KMS-11 (cell line): Measurements from ENCODE around the gene FOXP1.

Source experiments
- H2AFZ ChIP-seq: fragments of 200-600 bp; sonication (generic); 2 replicates; pipeline ENCODE4 v1.6.1; 2016; ENCODE audit warnings: antibody characterized with exemption, mixed run types, low read depth
- H3K27ac ChIP-seq: fragments of 200-600 bp; sonication (generic); 2 replicates; pipeline ENCODE4 v1.6.1; 2016; ENCODE audit warnings: mild to moderate bottlenecking, mixed run types
- H3K27me3 ChIP-seq: fragments of 200-600 bp; sonication (generic); 2 replicates; pipeline ENCODE4 v1.6.1; 2017; ENCODE audit warnings: mild to moderate bottlenecking, low read depth, mixed run types, moderate library complexity; ENCODE audit not compliant: insufficient read depth
- H3K36me3 ChIP-seq: fragments of 200-600 bp; sonication (generic); 2 replicates; pipeline ENCODE4 v1.6.1; 2017; ENCODE audit warnings: mild to moderate bottlenecking, mixed run types; ENCODE audit not compliant: insufficient read depth
- H3K4me1 ChIP-seq: fragments of 200-600 bp; sonication (generic); 2 replicates; pipeline ENCODE4 v1.6.1; 2016; ENCODE audit warnings: mild to moderate bottlenecking, low read depth, mixed run types; ENCODE audit not compliant: poor library complexity, severe bottlenecking
- H3K4me2 ChIP-seq: fragments of 200-600 bp; sonication (generic); 2 replicates; pipeline ENCODE4 v1.7.0; 2016; ENCODE audit warnings: mild to moderate bottlenecking, mixed run types
- H3K4me3 ChIP-seq: fragments of 200-600 bp; sonication (generic); IDR thresholded peaks from 2 replicates; pipeline ENCODE4 v1.6.1; 2017; ENCODE audit warnings: low read depth, low read length, mixed read lengths; ENCODE audit not compliant: insufficient read depth
- H3K79me2 ChIP-seq: fragments of 200-600 bp; sonication (generic); 2 replicates; pipeline ENCODE4 v1.6.1; 2016; ENCODE audit warnings: low read depth, mixed run types; ENCODE audit not compliant: insufficient read depth
- H3K9ac ChIP-seq: fragments of 200-600 bp; sonication (generic); 2 replicates; pipeline ENCODE4 v1.6.1; 2016; ENCODE audit warnings: mild to moderate bottlenecking, mixed run types
- H4K20me1 ChIP-seq: fragments of 200-600 bp; sonication (generic); 2 replicates; pipeline ENCODE4 v1.6.1; 2016; ENCODE audit warnings: mild to moderate bottlenecking, mixed run types; ENCODE audit not compliant: insufficient read depth
- TF ChIP-seq, protein P1 (sequence below): fragments of 200-600 bp; sonication (generic); conservative IDR thresholded peaks from 2 replicates; pipeline ENCODE4 v1.6.1; 2017; ENCODE audit warnings: low read depth, mild to moderate bottlenecking, antibody characterized with exemption, low read length, moderate library complexity, mixed read lengths

Gene FOXP1

DNA sequence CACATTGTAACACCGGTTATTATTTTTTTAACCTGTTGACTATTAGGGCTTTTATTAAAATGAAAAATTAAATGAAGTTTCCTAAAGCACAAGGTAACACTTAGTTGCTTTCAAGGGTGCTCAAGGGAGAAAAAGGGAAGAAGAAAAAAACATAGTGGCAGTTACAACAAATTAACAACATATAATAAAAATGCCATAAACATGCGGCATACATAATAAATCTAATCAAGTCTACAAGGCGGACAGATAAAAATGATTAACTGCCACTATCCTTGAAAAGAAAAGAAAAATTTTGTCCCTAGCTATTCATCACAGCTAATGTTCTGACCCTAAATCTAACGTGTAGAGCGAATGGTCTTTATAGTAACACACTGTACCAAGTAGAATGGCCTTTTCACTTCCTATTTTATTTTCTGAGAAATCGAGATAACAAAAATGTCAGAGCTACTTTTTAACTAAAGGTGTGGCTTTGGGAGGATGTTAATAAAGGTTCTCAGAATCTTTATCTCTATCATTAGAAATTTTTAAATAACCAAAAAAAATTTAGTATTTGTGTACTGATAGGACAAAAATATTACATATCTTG, 194.9 kb downstream of the FOXP1 start:
- H4K20me1 ChIP-seq: no peaks in the 10 kb centered on the region
- no peak overlapping the region for H3K9ac ChIP-seq
- peaks cover 44% of the 10 kb centered on the region for H3K4me1 ChIP-seq
- H3K27ac ChIP-seq: no peak overlapping the region
- no peaks in the 10 kb centered on the region for H3K36me3 ChIP-seq
- H3K4me2 ChIP-seq: no peak overlapping the region
- no peaks in the 10 kb centered on the region for H3K79me2 ChIP-seq
- no peak overlapping the region for H2AFZ ChIP-seq
- H3K4me3 ChIP-seq: no peak overlapping the region
- no peaks in the 10 kb centered on the region for H3K27me3 ChIP-seq
- TF ChIP-seq, protein P1, sequence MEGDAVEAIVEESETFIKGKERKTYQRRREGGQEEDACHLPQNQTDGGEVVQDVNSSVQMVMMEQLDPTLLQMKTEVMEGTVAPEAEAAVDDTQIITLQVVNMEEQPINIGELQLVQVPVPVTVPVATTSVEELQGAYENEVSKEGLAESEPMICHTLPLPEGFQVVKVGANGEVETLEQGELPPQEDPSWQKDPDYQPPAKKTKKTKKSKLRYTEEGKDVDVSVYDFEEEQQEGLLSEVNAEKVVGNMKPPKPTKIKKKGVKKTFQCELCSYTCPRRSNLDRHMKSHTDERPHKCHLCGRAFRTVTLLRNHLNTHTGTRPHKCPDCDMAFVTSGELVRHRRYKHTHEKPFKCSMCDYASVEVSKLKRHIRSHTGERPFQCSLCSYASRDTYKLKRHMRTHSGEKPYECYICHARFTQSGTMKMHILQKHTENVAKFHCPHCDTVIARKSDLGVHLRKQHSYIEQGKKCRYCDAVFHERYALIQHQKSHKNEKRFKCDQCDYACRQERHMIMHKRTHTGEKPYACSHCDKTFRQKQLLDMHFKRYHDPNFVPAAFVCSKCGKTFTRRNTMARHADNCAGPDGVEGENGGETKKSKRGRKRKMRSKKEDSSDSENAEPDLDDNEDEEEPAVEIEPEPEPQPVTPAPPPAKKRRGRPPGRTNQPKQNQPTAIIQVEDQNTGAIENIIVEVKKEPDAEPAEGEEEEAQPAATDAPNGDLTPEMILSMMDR: no peak

DNA sequence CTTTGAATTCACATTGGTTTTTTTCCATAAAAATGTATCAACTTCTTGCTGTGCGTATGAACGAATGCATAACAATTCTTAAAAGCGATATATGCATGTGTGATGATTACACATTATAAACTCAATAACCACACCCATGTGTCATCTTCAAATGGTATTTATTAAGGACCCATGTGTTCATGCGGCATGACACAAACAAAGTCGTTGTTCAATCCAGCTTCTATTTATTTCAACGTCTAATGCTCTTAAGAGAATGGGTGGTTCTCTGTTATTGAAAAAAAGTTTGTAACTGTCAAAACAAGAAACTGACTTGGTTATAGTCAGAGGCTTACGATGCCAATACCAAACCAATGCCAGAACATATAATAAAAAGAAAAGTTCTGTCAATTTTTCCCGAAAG, 195.9 kb downstream of the FOXP1 start:
- Histone ChIP-seq H3K27ac (no peak overlapping the region), H4K20me1 (no peaks in the 10 kb centered on the region), H3K4me1 (peaks cover 34% of the 10 kb centered on the region), H3K79me2 (no peaks in the 10 kb centered on the region), H3K27me3 (no peaks in the 10 kb centered on the region), H3K36me3 (no peaks in the 10 kb centered on the region), H2AFZ (no peak overlapping the region), H3K4me2 (no peak overlapping the region), H3K4me3 (no peak overlapping the region), H3K9ac (no peak overlapping the region)
- TF ChIP-seq, protein P1: no peak

DNA sequence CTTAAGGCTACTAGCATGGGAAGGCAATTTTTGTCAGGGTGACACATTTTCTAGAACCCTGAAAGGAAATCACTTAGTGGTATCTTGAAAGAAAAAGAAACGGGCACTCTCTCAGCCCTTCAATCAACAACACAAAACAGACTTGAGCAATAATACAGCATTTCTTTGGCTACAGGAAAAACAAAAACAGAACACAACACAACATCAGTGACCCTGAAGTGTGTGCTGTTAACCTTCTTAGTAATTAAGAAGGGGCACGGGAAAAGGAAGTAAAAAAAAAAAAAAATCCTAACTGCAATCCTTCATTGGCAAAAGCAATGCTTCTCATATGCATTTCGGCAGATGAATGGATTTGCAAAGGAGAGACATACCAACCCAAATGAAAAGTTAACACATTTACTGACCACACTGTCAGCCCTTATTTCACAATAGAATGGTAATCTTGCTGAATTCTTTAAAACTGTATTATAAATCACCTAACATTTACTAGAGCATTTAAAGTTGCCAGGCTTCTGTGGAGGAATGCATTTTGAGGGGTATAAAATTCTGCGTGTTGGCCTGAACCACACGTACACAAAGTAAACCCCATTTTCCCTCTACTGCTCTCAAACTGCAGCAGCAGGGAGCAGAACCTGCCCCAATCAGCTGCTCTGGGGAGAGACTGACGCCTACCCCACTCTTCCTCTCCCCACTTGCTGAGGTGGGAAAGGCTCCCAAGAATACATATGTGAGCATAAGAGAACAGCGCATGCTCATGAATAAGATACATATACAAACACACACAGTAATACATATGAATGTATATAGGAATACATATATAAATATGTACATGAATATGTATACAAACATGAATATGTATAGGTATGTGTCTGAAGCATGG, 198.5 kb downstream of the FOXP1 start:
- H4K20me1 ChIP-seq: no peaks in the 10 kb centered on the region
- H3K79me2 ChIP-seq: no peaks in the 10 kb centered on the region
- peaks cover 9% of the 10 kb centered on the region for H3K4me1 ChIP-seq
- H3K27ac ChIP-seq: no peak overlapping the region
- H3K4me2 ChIP-seq: no peak overlapping the region
- H3K27me3 ChIP-seq: no peaks in the 10 kb centered on the region
- no peak overlapping the region for H3K4me3 ChIP-seq
- TF ChIP-seq, protein P1: no peak
- no peak overlapping the region for H2AFZ ChIP-seq
- no peaks in the 10 kb centered on the region for H3K36me3 ChIP-seq
- H3K9ac ChIP-seq: no peak overlapping the region

DNA sequence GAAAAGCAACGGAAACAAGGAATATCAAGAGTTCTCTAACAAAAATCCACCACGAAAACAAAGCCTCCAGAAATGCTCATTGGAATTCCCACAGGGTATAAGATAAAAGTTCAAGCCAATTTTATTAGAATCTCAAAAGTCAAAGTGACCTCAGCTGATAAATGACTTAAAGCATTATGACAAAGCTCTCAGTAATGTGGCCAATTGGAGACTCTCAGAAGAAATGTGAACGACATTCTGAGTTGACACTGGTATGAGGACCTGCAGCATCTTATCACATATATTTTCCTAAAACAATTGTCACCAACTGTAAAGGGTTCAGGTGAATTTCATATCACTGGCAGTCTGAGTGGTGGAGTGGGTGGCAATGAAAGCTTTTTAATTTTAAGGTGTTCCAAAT, 199.1 kb downstream of the FOXP1 start:
- no peaks in the 10 kb centered on the region for H3K27me3 ChIP-seq
- no peaks in the 10 kb centered on the region for H3K36me3 ChIP-seq
- no peak overlapping the region for H3K9ac ChIP-seq
- H3K27ac ChIP-seq: no peak overlapping the region
- no peak overlapping the region for H2AFZ ChIP-seq
- TF ChIP-seq, protein P1: no peak
- H3K4me1 ChIP-seq: peaks cover 2% of the 10 kb centered on the region
- no peak overlapping the region for H3K4me3 ChIP-seq
- H3K79me2 ChIP-seq: no peaks in the 10 kb centered on the region
- H4K20me1 ChIP-seq: no peaks in the 10 kb centered on the region
- no peak overlapping the region for H3K4me2 ChIP-seq
